ENCODE data around the gene RYR2. TPM values are rescaled to one million over a fixed set of nuclear protein-coding genes. Genes with fewer than 3 reads are reported as not detected.

Gene RYR2
- total RNA-seq, 1 experiment from 2014 or later, result 0.03 TPM

DNA sequence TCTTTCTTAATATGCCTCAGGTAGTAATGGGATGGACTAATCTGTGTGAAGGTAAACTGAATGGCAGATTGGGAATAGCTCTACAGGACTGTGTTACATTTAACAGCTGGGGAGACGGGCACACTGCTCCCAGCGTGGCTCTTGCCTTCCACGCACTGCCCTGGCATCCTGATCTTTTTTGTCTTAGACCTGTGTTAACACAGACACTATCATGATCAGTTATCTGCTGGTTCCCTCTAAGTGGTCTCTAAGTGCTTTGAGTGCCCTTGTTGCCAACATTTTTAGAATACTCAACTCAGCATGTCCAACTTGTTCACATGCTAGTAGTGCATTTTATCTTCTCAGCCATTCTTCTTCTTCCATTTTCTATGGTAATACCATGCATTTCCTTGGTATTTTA is 208.1 kb downstream of the RYR2 start:
- POLR2A ChIA-PET, result no interaction called here
- Histone ChIP-seq H3K27ac (ENCODE audit: low read length) (no peak overlapping the region), H3K36me3 (ENCODE audit: control insufficient read depth, insufficient read depth, low read length) (no peaks in the 10 kb centered on the region), H3K27me3 (ENCODE audit: control insufficient read depth, insufficient read depth, low read length) (no peaks in the 10 kb centered on the region), H3K4me1 (ENCODE audit: control insufficient read depth, insufficient read depth, low read length) (no peaks in the 10 kb centered on the region), H3K9me3 (ENCODE audit: control insufficient read depth, insufficient read depth, low read depth, low read length) (no peaks in the 10 kb centered on the region), H3K4me3 (ENCODE audit: low read depth in 2 of 2, low read length in 2 of 2) (no peak overlapping the region)
- ATAC-seq (no peak), DNase-seq (ENCODE audit: low read depth, low spot score) (no peak)
- intact Hi-C loops (cut with micrococcal nuclease; ENCODE audit: unreplicated experiment), result no loop called here
- TF ChIP-seq, protein P1, sequence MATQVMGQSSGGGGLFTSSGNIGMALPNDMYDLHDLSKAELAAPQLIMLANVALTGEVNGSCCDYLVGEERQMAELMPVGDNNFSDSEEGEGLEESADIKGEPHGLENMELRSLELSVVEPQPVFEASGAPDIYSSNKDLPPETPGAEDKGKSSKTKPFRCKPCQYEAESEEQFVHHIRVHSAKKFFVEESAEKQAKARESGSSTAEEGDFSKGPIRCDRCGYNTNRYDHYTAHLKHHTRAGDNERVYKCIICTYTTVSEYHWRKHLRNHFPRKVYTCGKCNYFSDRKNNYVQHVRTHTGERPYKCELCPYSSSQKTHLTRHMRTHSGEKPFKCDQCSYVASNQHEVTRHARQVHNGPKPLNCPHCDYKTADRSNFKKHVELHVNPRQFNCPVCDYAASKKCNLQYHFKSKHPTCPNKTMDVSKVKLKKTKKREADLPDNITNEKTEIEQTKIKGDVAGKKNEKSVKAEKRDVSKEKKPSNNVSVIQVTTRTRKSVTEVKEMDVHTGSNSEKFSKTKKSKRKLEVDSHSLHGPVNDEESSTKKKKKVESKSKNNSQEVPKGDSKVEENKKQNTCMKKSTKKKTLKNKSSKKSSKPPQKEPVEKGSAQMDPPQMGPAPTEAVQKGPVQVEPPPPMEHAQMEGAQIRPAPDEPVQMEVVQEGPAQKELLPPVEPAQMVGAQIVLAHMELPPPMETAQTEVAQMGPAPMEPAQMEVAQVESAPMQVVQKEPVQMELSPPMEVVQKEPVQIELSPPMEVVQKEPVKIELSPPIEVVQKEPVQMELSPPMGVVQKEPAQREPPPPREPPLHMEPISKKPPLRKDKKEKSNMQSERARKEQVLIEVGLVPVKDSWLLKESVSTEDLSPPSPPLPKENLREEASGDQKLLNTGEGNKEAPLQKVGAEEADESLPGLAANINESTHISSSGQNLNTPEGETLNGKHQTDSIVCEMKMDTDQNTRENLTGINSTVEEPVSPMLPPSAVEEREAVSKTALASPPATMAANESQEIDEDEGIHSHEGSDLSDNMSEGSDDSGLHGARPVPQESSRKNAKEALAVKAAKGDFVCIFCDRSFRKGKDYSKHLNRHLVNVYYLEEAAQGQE (IDR thresholded peaks at IDR 0.05; ENCODE audit: insufficient read depth in 1 of 2, low read depth in 2 of 2, low read length in 1 of 2), result no peak
- TF ChIP-seq SIN3A (IDR thresholded peaks at IDR 0.05; ENCODE audit: borderline replicate concordance, insufficient read depth, low read depth, low read length) (no peak), POLR2AphosphoS5 (IDR thresholded peaks at IDR 0.05; ENCODE audit: low read depth, low read length) (no peak)
- no TSS peak for BruUV-seq (replicated peaks)
- in situ Hi-C loops (cut with HindIII; ENCODE audit: low pct_unique_long_range_greater_than_20kb, low sequenced_read_pairs), result no loop called here
- CTCF ChIA-PET, result no interaction called here

DNA sequence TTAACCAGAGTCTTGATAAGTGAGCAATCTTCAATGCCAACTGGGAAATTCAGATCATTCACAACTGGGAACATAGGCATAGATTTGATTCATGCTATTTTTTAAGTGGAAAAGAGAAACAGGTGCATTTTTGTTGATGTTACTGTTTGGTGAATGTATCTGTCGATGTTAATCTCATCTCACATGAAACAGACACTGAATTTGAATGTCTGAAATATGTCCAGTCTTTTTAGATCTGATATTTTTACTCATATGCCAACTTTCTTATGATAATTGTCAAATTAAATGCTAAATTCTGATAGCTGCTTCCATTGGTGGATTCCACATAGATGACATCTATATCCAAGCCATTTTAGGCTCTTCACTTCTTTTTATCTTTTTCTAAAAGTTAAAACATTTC is 213.1 kb downstream of the RYR2 start:
- Histone ChIP-seq H3K36me3 (ENCODE audit: control insufficient read depth, insufficient read depth, low read length) (no peaks in the 10 kb centered on the region), H3K4me3 (ENCODE audit: low read depth in 2 of 2, low read length in 2 of 2) (no peak overlapping the region), H3K9me3 (ENCODE audit: control insufficient read depth, insufficient read depth, low read depth, low read length) (no peaks in the 10 kb centered on the region), H3K27ac (ENCODE audit: low read length) (no peak overlapping the region), H3K27me3 (ENCODE audit: control insufficient read depth, insufficient read depth, low read length) (no peaks in the 10 kb centered on the region), H3K4me1 (ENCODE audit: control insufficient read depth, insufficient read depth, low read length) (no peaks in the 10 kb centered on the region)
- BruUV-seq (replicated peaks), result no TSS peak
- TF ChIP-seq POLR2AphosphoS5 (IDR thresholded peaks at IDR 0.05; ENCODE audit: low read depth, low read length), result no peak
- ATAC-seq (no peak), DNase-seq (ENCODE audit: low read depth, low spot score) (no peak)
- ChIA-PET CTCF (no interaction called here), POLR2A (no interaction called here)
- in situ Hi-C loops (cut with HindIII; ENCODE audit: low pct_unique_long_range_greater_than_20kb, low sequenced_read_pairs) (no loop called here), intact Hi-C loops (cut with micrococcal nuclease; ENCODE audit: unreplicated experiment) (no loop called here)

DNA sequence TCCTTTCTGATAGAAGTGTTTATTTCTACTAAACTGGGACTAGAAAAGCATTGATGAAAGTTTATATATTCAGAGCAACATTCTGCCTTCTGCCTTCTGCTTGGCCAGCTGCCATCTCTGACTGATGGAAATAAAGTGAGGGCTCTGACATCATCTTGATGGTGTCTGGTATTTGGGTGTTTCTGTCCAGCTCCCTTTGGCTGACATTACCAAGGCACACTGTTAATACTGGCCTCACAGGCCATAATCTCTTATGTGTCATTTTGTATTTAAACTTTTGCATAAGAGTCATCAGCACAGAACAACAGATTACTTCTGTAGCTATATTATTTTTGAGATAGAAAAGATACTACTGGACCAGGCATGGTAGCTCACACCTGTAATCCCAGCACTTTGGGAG is 216.9 kb downstream of the RYR2 start:
- POLR2A ChIA-PET, result no interaction called here
- CTCF ChIA-PET, result no interaction called here
- TF ChIP-seq, protein P2, sequence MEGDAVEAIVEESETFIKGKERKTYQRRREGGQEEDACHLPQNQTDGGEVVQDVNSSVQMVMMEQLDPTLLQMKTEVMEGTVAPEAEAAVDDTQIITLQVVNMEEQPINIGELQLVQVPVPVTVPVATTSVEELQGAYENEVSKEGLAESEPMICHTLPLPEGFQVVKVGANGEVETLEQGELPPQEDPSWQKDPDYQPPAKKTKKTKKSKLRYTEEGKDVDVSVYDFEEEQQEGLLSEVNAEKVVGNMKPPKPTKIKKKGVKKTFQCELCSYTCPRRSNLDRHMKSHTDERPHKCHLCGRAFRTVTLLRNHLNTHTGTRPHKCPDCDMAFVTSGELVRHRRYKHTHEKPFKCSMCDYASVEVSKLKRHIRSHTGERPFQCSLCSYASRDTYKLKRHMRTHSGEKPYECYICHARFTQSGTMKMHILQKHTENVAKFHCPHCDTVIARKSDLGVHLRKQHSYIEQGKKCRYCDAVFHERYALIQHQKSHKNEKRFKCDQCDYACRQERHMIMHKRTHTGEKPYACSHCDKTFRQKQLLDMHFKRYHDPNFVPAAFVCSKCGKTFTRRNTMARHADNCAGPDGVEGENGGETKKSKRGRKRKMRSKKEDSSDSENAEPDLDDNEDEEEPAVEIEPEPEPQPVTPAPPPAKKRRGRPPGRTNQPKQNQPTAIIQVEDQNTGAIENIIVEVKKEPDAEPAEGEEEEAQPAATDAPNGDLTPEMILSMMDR (IDR thresholded peaks at IDR 0.05), result no peak
- no peak for TF ChIP-seq POLR2AphosphoS5 (IDR thresholded peaks at IDR 0.05; ENCODE audit: low read depth, low read length)
- TF ChIP-seq, protein P1 (IDR thresholded peaks at IDR 0.05; ENCODE audit: insufficient read depth in 1 of 2, low read depth in 2 of 2, low read length in 1 of 2), result no peak
- TF ChIP-seq SIN3A (IDR thresholded peaks at IDR 0.05; ENCODE audit: borderline replicate concordance, insufficient read depth, low read depth, low read length), result no peak
- no peak for TF ChIP-seq TCF7L2 (IDR thresholded peaks at IDR 0.05; ENCODE audit: low read depth, low read length)

More for the DNA sequence above, 216.9 kb downstream of the RYR2 start:
- DNase-seq (ENCODE audit: low read depth, low spot score) (no peak), ATAC-seq (no peak)
- in situ Hi-C loops (cut with HindIII; ENCODE audit: low pct_unique_long_range_greater_than_20kb, low sequenced_read_pairs), result no loop called here
- Histone ChIP-seq H3K9me3 (ENCODE audit: control insufficient read depth, insufficient read depth, low read depth, low read length) (no peaks in the 10 kb centered on the region), H3K4me1 (ENCODE audit: control insufficient read depth, insufficient read depth, low read length) (no peaks in the 10 kb centered on the region), H3K27me3 (ENCODE audit: control insufficient read depth, insufficient read depth, low read length) (no peaks in the 10 kb centered on the region), H3K4me3 (ENCODE audit: low read depth in 2 of 2, low read length in 2 of 2) (no peak overlapping the region), H3K27ac (ENCODE audit: low read length) (no peak overlapping the region), H3K36me3 (ENCODE audit: control insufficient read depth, insufficient read depth, low read length) (no peaks in the 10 kb centered on the region)
- no TSS peak for BruUV-seq (replicated peaks)
- intact Hi-C loops (cut with micrococcal nuclease; ENCODE audit: unreplicated experiment), result no loop called here

All from Panc1 (cell line).